ENCODE data around the gene PRPH. TPM values are rescaled to one million over a fixed set of nuclear protein-coding genes. Genes with fewer than 3 reads are reported as not detected.

Gene PRPH
- total and polyA plus RNA-seq, 3 experiments from 2014 or later, result not detected

DNA sequence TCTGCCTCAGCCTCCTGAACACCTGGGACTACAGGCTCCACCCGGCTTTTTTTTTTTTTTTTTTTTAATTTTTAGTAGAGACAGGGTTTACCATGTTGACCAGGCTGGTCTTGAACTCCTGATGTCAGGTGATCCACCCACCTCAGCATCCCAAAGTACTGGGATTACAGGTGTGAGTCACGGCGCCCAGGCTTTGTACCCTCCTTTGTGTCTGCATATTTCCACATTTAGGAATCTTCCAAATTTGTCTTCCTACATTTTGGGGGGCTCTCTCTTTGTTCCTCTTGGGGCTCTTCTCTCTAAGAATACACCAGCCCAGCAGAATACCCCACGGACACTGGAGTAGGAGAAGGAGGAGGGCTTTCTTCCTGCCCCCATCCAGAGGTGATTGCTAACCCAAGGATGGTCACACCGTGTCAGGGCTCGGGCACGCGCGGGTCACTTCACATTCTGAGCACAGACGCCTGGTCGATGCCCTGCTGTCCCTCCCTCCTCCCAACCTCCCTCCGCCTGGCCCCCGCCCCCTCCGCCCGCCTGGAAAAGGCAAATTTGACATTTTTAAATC, 49.6 kb downstream of the PRPH start:
- peaks cover 35 to 66% (median 41%) of the 10 kb centered on the region in 3 donors for H3K4me1 Mint-ChIP-seq
- H3K4me3 ChIP-seq (ENCODE audit: low read length), result no peak overlapping the region
- peak overlapping the region; percentile 11 to 91 (median 42) for H3K4me3 Mint-ChIP-seq
- H3K9me3 Mint-ChIP-seq, result no peaks in the 10 kb centered on the region
- H3K9me3 ChIP-seq (ENCODE audit: low read length), result no peaks in the 10 kb centered on the region
- ChIA-PET CTCF (interaction anchor here (3.8 kb wide), 2 partner anchors 20 to 54 kb away, joined by 36 to 109 read pairs; partner anchors contain the start of genes PRPH and TROAP), POLR2A (no interaction called here)
- H3K27me3 Mint-ChIP-seq, result peaks cover 47 to 58% of the 10 kb centered on the region in 2 donors
- no peak for DNase-seq
- peaks cover 52% of the 10 kb centered on the region for H3K4me1 ChIP-seq (ENCODE audit: insufficient read depth, low read length)
- no peaks in the 10 kb centered on the region for H3K36me3 ChIP-seq (ENCODE audit: insufficient read depth, low read length)
- H3K36me3 Mint-ChIP-seq, result no peaks in the 10 kb centered on the region
- no peak overlapping the region for H3K27ac Mint-ChIP-seq
- no peak overlapping the region for H3K27ac ChIP-seq (ENCODE audit: low read depth, low read length)
- H3K27me3 ChIP-seq (ENCODE audit: insufficient read depth, low read length, poor library complexity, severe bottlenecking), result peaks cover 60% of the 10 kb centered on the region

DNA sequence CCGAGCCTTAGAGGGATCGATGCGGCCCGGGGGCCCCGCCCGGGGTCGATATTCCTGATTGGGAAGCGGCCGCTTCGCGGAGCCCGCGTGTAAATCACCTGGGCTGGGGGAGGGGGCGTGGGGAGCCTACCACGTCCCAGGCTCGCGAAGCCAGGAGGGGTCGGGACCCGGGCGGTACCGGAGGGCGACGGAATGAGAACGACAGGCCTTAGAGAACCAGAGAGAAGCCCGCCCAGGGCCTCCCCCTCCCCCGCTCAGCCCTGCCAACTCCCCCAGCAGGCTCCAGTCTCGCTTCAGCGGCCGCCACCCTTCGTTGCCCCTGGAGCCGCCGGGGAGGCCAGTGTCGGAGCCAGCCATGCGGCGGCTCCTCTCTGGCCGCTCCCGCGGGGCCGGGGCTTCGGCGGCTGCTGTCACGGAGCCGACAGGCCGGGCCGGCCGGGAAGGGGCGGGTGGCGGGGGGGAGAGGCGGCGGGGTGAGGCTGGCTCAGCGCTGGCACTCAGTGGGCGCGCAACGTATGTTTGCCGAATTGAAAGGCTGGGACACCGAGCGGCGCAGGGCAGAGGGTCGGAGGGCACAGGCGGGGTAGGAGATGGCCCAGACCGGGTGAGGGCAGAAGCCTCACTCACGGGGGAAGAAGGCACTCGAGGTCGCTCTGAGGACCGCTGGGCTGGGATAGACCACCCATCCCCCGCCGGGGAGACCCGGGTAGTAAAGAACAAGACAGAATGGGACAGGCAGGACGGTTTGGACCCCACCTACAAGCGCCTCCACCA, 50.3 kb downstream of the PRPH start:
- peak overlapping the region; percentile 66 to 91 (median 85) for H3K4me3 Mint-ChIP-seq
- Histone ChIP-seq H3K9me3 (ENCODE audit: low read length) (no peaks in the 10 kb centered on the region), H3K36me3 (ENCODE audit: insufficient read depth, low read length) (no peaks in the 10 kb centered on the region), H3K27me3 (ENCODE audit: insufficient read depth, low read length, poor library complexity, severe bottlenecking) (peaks cover 61% of the 10 kb centered on the region), H3K4me3 (ENCODE audit: low read length) (peak overlapping the region; percentile 41), H3K4me1 (ENCODE audit: insufficient read depth, low read length) (peaks cover 52% of the 10 kb centered on the region), H3K27ac (ENCODE audit: low read depth, low read length) (no peak overlapping the region)
- H3K4me1 Mint-ChIP-seq, result peaks cover 35 to 66% (median 41%) of the 10 kb centered on the region in 3 donors
- no peak for DNase-seq
- H3K36me3 Mint-ChIP-seq, result no peaks in the 10 kb centered on the region
- H3K27me3 Mint-ChIP-seq, result peaks cover 46 to 53% of the 10 kb centered on the region in 2 donors
- no peaks in the 10 kb centered on the region for H3K9me3 Mint-ChIP-seq
- ChIA-PET CTCF (interaction anchor here (3.2 to 6.8 kb wide), 3 partner anchors 8 to 52 kb away, joined by 21 to 102 read pairs (median 42); partner anchors contain the start of genes C1QL4 and PRPH), POLR2A (no interaction called here)
- H3K27ac Mint-ChIP-seq, result peak overlapping the region in 1 of 8 donors; percentile 47

GRCh38 chr12:49345825-49346658, 51.1 kb downstream of the PRPH start:
- H3K27me3 Mint-ChIP-seq, result peaks cover 48 to 53% of the 10 kb centered on the region in 2 donors
- Histone ChIP-seq H3K4me1 (ENCODE audit: insufficient read depth, low read length) (peaks cover 52% of the 10 kb centered on the region), H3K27ac (ENCODE audit: low read depth, low read length) (no peak overlapping the region), H3K27me3 (ENCODE audit: insufficient read depth, low read length, poor library complexity, severe bottlenecking) (peaks cover 61% of the 10 kb centered on the region), H3K9me3 (ENCODE audit: low read length) (no peaks in the 10 kb centered on the region), H3K4me3 (ENCODE audit: low read length) (peak overlapping the region; percentile 69), H3K36me3 (ENCODE audit: insufficient read depth, low read length) (no peaks in the 10 kb centered on the region)
- peaks cover 33 to 62% (median 41%) of the 10 kb centered on the region in 3 donors for H3K4me1 Mint-ChIP-seq
- POLR2A ChIA-PET, result interaction anchor here (1.6 to 2.0 kb wide), 2 partner anchors 21 to 23 kb away, joined by 6 to 12 read pairs; partner anchors contain the start of genes SPATS2 and TROAP
- H3K27ac Mint-ChIP-seq, result no peak overlapping the region
- H3K36me3 Mint-ChIP-seq, result no peaks in the 10 kb centered on the region
- H3K9me3 Mint-ChIP-seq, result no peaks in the 10 kb centered on the region
- no peak for DNase-seq
- peak overlapping the region; percentile 66 to 91 (median 85) for H3K4me3 Mint-ChIP-seq
- CTCF ChIA-PET, result interaction anchor here (1.4 to 6.8 kb wide), 9 partner anchors 9 to 168 kb away, joined by 3 to 102 read pairs (median 18); partner anchors contain the start of genes C1QL4, PRPH, SPATS2 and TROAP

DNA sequence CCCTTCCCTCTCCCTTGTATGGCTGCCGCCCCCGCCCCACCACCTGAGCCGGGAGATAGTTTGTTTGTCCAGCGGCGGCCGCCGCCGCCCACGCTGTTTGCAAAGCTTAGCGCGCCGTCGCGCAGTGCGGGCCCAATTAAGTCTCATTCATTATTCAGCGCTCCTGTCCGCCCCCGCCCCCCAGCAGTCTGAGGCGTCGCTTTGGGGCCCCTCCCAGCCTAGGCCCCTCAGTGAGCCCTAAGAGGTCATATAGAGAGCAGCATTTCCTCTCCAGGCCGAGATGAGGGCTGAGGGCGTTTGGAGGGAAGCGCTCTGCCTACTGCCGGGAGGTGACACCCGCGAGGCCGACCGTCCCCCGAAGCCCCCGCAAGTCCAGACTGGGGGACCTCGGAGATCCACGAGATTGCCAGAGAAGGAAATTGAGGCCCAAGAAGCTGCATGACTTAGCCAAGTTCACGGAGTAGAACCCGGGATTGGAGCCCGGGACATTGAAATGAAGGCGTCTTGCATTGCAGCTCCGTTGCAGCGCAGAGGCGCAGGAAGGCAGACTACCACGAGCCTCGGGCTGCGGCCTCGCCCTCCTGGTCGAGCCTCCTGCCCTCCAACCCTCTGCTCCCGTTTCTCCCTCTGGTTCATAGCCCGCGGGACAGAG, 51.8 kb downstream of the PRPH start, which contains the start of gene DNAJC22:
DNAJC22 (plus strand) TSS at position 230 of the 652 bp plus-strand sequence. CDS start 1,985 bp downstream, outside the sequence.
- Mint-ChIP-seq H3K27me3 (peaks cover 45 to 57% of the 10 kb centered on the region in 2 donors), H3K36me3 (no peaks in the 10 kb centered on the region), H3K9me3 (no peaks in the 10 kb centered on the region), H3K4me3 (peak within 1 kb of the TSS; percentile 66 to 94 (median 85)), H3K4me1 (peaks cover 33 to 58% (median 41%) of the 10 kb centered on the region in 3 donors), H3K27ac (peak within 1 kb of the TSS in 3 of 8 donors; percentile 29 to 45 (median 39))
- peak in 1 of 5 donors; percentile 31 for DNase-seq
- peaks cover 52% of the 10 kb centered on the region for H3K4me1 ChIP-seq (ENCODE audit: insufficient read depth, low read length)
- H3K4me3 ChIP-seq (ENCODE audit: low read length), result peak within 1 kb of the TSS; percentile 69
- H3K27ac ChIP-seq (ENCODE audit: low read depth, low read length), result no peak within 1 kb of the TSS
- ChIA-PET POLR2A (interaction anchor here (0.6 to 2.0 kb wide), 3 partner anchors 20 to 57 kb away, joined by 3 to 12 read pairs (median 6); partner anchors contain the start of genes SPATS2 and TROAP), CTCF (interaction anchor here (0.8 to 6.8 kb wide), 23 partner anchors 10 to 259 kb away, joined by 3 to 102 read pairs (median 4); partner anchors contain the start of genes C1QL4, PRPH, SPATS2 and TROAP)
- H3K9me3 ChIP-seq (ENCODE audit: low read length), result no peaks in the 10 kb centered on the region
- no peaks in the 10 kb centered on the region for H3K36me3 ChIP-seq (ENCODE audit: insufficient read depth, low read length)
- H3K27me3 ChIP-seq (ENCODE audit: insufficient read depth, low read length, poor library complexity, severe bottlenecking), result peaks cover 61% of the 10 kb centered on the region

DNA sequence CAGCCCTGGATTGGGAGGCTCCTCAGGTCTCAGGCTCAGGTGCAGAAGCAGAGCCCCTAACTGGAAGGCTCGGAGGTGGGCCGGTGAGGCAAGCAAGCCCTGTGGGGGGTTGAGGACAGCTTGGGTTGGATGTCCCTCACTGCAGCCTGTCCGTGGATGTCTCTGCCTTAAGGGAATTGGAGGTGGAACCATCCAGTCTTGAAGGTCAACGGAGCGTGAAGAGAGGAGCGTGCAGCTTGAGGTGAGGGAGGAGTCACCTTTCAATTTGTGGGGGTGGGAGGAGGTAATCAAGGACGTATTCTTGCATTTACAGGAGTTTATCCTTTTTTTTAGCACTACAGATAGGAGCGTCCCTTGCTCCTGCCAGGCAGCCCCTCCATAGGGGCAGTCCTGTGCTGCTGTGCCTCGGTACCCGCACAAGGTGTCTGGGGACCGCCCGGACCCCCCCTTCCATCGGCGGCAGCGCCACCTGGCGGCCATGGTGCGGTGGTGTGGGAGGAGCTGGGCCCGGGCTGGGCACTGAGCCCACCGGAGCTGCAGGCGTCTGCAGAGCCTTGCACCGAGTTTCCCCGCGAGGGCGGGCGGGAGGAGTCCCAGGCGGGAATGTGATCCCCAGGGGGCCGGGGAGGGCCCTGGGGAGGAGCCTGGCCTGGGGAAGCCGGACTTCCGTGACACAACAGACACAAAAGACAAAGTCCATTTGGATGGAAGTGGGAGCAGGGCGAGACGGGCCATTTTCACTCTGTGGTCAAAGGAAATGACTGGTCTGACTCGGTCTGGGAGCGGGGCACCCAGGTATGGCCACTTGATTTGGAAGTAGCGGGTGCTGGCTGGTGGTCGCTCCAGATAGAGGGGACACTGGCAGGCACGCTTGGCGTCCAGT, 52.6 kb downstream of the PRPH start:
- Histone ChIP-seq H3K9me3 (ENCODE audit: low read length) (no peaks in the 10 kb centered on the region), H3K27ac (ENCODE audit: low read depth, low read length) (no peak overlapping the region), H3K36me3 (ENCODE audit: insufficient read depth, low read length) (no peaks in the 10 kb centered on the region), H3K4me3 (ENCODE audit: low read length) (peak overlapping the region; percentile 69), H3K4me1 (ENCODE audit: insufficient read depth, low read length) (peaks cover 45% of the 10 kb centered on the region), H3K27me3 (ENCODE audit: insufficient read depth, low read length, poor library complexity, severe bottlenecking) (peaks cover 56% of the 10 kb centered on the region)
- no peaks in the 10 kb centered on the region for H3K36me3 Mint-ChIP-seq
- H3K27me3 Mint-ChIP-seq, result peaks cover 45 to 61% of the 10 kb centered on the region in 2 donors
- peak overlapping the region; percentile 66 to 94 (median 85) for H3K4me3 Mint-ChIP-seq
- no peak overlapping the region for H3K27ac Mint-ChIP-seq
- H3K9me3 Mint-ChIP-seq, result no peaks in the 10 kb centered on the region
- ChIA-PET POLR2A (interaction anchor here (1.6 to 2.0 kb wide), 2 partner anchors 19 to 25 kb away, joined by 6 to 12 read pairs; partner anchors contain the start of genes SPATS2 and TROAP), CTCF (interaction anchor here (0.6 to 6.8 kb wide), 32 partner anchors 10 to 345 kb away, joined by 3 to 102 read pairs (median 4); partner anchors contain the start of genes C1QL4, PRPH, SPATS2 and TROAP)
- peaks cover 32 to 53% (median 39%) of the 10 kb centered on the region in 3 donors for H3K4me1 Mint-ChIP-seq
- DNase-seq, result peak; percentile 71 to 85 (median 76)

Measured in CD8-positive, alpha-beta memory T cell (primary cell).